Mesothelial cell of epicardium (in vitro differentiated cells): ENCODE results near the gene JMJD1C. TPM values are rescaled to one million over a fixed set of nuclear protein-coding genes. Genes with fewer than 3 reads are reported as not detected.

Experiments used
- DNase-seq, 2 experiments: peaks; one replicate each; pipeline ENCODE4 v3.0.0; 2021; ENCODE audit warnings: low spot score in 2 of 2; ENCODE audit not compliant: unreplicated experiment in 2 of 2
- H3K27ac Mint-ChIP-seq: 2 replicates; pipeline ENCODE4 v1.8.0; 2021; ENCODE audit warnings: mixed read lengths
- H3K27me3 Mint-ChIP-seq: 2 replicates; pipeline ENCODE4 v1.8.0; 2021; ENCODE audit warnings: low read depth, mixed read lengths
- H3K36me3 Mint-ChIP-seq: 2 replicates; pipeline ENCODE4 v1.8.0; 2021; ENCODE audit warnings: mixed read lengths
- H3K4me1 Mint-ChIP-seq: 2 replicates; pipeline ENCODE4 v1.8.0; 2021; ENCODE audit warnings: mixed read lengths
- H3K4me3 Mint-ChIP-seq: 2 replicates; pipeline ENCODE4 v1.8.0; 2021; ENCODE audit warnings: mild to moderate bottlenecking, moderate library complexity, mixed read lengths
- H3K9me3 Mint-ChIP-seq: 2 replicates; pipeline ENCODE4 v1.8.0; 2021; ENCODE audit warnings: mixed read lengths
- CTCF ChIP-seq: fragments of 200-600 bp; sonication (generic); IDR thresholded peaks from one replicate; pipeline ENCODE4 v1.5.0; 2021; ENCODE audit warnings: antibody characterized with exemption; ENCODE audit not compliant: unreplicated experiment
- microRNA-seq: library from miRNA; unstranded; fragments of <30 nt; microRNA quantifications from one replicate; pipeline ENCODE4 v1.2.0, GENCODE V29; 2021; ENCODE audit warnings: inconsistent platforms, mixed read lengths
- total RNA-seq: library from RNA; stranded (reverse); gene quantifications from 3 replicates; pipeline ENCODE4 v1.2.1, GENCODE V29; 2021

Gene JMJD1C
- total RNA-seq, 1 donor from 2014 or later, result 112 TPM

GRCh38 chr10:63128443-63128842 is 337.3 kb downstream of the JMJD1C start:
- H3K9me3 Mint-ChIP-seq, result peaks cover 23% of the 10 kb centered on the region
- no peaks in the 10 kb centered on the region for H3K4me1 Mint-ChIP-seq
- TF ChIP-seq CTCF, result no peak
- H3K4me3 Mint-ChIP-seq, result no peak overlapping the region
- no peak for DNase-seq
- H3K27me3 Mint-ChIP-seq, result no peaks in the 10 kb centered on the region
- H3K36me3 Mint-ChIP-seq, result peaks cover 3% of the 10 kb centered on the region
- H3K27ac Mint-ChIP-seq, result no peak overlapping the region

GRCh38 chr10:63125459-63125858 is 340.3 kb downstream of the JMJD1C start:
- H3K4me1 Mint-ChIP-seq, result peaks cover 2% of the 10 kb centered on the region
- H3K27me3 Mint-ChIP-seq, result no peaks in the 10 kb centered on the region
- no peak for DNase-seq
- no peak for TF ChIP-seq CTCF
- no peak overlapping the region for H3K27ac Mint-ChIP-seq
- H3K9me3 Mint-ChIP-seq, result peaks cover 7% of the 10 kb centered on the region
- no peaks in the 10 kb centered on the region for H3K36me3 Mint-ChIP-seq
- H3K4me3 Mint-ChIP-seq, result no peak overlapping the region

- peaks cover 3% of the 10 kb centered on the region for H3K4me1 Mint-ChIP-seq
- no peak overlapping the region for H3K4me3 Mint-ChIP-seq
- DNase-seq, result no peak
- no peak for TF ChIP-seq CTCF
- H3K9me3 Mint-ChIP-seq, result peaks cover 3% of the 10 kb centered on the region
- no peaks in the 10 kb centered on the region for H3K36me3 Mint-ChIP-seq
- H3K27me3 Mint-ChIP-seq, result no peaks in the 10 kb centered on the region
- no peak overlapping the region for H3K27ac Mint-ChIP-seq
Observed at GRCh38 chr10:63123727-63124362, 341.9 kb downstream of the JMJD1C start.

GRCh38 chr10:63120554-63120953 is 345.2 kb downstream of the JMJD1C start:
- DNase-seq, result no peak
- no peak overlapping the region for H3K27ac Mint-ChIP-seq

GRCh38 chr10:63119041-63119440 is 346.7 kb downstream of the JMJD1C start:
- H3K27ac Mint-ChIP-seq, result no peak overlapping the region
- H3K4me1 Mint-ChIP-seq, result peaks cover 4% of the 10 kb centered on the region
- H3K9me3 Mint-ChIP-seq, result peaks cover 3% of the 10 kb centered on the region
- H3K27me3 Mint-ChIP-seq, result no peaks in the 10 kb centered on the region
- H3K4me3 Mint-ChIP-seq, result no peak overlapping the region
- H3K36me3 Mint-ChIP-seq, result no peaks in the 10 kb centered on the region
- TF ChIP-seq CTCF, result no peak
- DNase-seq, result no peak

More at GRCh38 chr10:63120554-63120953, 345.2 kb downstream of the JMJD1C start:
- no peaks in the 10 kb centered on the region for H3K27me3 Mint-ChIP-seq
- H3K4me1 Mint-ChIP-seq, result peaks cover 4% of the 10 kb centered on the region
- TF ChIP-seq CTCF, result no peak
- peaks cover 3% of the 10 kb centered on the region for H3K9me3 Mint-ChIP-seq
- no peaks in the 10 kb centered on the region for H3K36me3 Mint-ChIP-seq
- H3K4me3 Mint-ChIP-seq, result no peak overlapping the region

Small RNAs within 50 kb of the gene (microRNA-seq; reads per million reads assigned to microRNA genes)
- 1,524 reads per million, percentile 84 among the genes with 10 or more reads in this experiment for gene MIR1296

Other genes starting within 250 kb of the JMJD1C start
- gene REEP3, start 55.4 kb upstream of the JMJD1C start, total RNA-seq, result 28.5 to 33.1 TPM (median 31.9 TPM) in 3 replicates